ENCODE measurements around the gene ABHD8. TPM values are rescaled to one million over a fixed set of nuclear protein-coding genes. Genes with fewer than 3 reads are reported as not detected.
A peak's percentile ranks its signal among the peaks of the same experiment; 100 is the strongest.
"Not testable (repeated sequence)": the region's sequence is repeated elsewhere in the genome, so short reads cannot be mapped to it uniquely, and the experiment has no call there.

Gene ABHD8
- total RNA-seq, 3 donors from 2014 or later (not counting 1 experiment from before 2014, with no cell fraction given), result 7.5 to 10.0 (median 9.7) TPM

GRCh38 chr19:17296976-17297375, 6.2 kb downstream of the ABHD8 start:
- H3K9me3 Mint-ChIP-seq, result no peaks in the 10 kb centered on the region
- over 99% methylated on average over 6 of the region's 6 CpGs for WGBS (ENCODE audit: insufficient coverage)
- no peaks in the 10 kb centered on the region for H3K36me3 ChIP-seq (ENCODE audit: control insufficient read depth, insufficient read depth, low read length)
- H3K36me3 Mint-ChIP-seq, result no peaks in the 10 kb centered on the region
- peaks cover 0 to 7% of the 10 kb centered on the region in 2 donors for H3K4me1 Mint-ChIP-seq
- intact Hi-C loops (cut with micrococcal nuclease), result no loop called here
- H3K9me3 ChIP-seq (ENCODE audit: control insufficient read depth, insufficient read depth, low read length), result peaks cover 3% of the 10 kb centered on the region
- H3K4me3 ChIP-seq (ENCODE audit: low read length), result no peak overlapping the region
- H3K27me3 Mint-ChIP-seq (ENCODE audit: low read depth in 2 of 2), result no peaks in the 10 kb centered on the region
- H3K27ac Mint-ChIP-seq, result no peak overlapping the region
- ATAC-seq, result no peak
- no peak for TF ChIP-seq CTCF (IDR thresholded peaks at IDR 0.05)
- no peaks in the 10 kb centered on the region for H3K27me3 ChIP-seq (ENCODE audit: control insufficient read depth, insufficient read depth, low read length)
- no peak for DNase-seq
- H3K27ac ChIP-seq (ENCODE audit: low read length), result no peak overlapping the region
- peaks cover 7% of the 10 kb centered on the region for H3K4me1 ChIP-seq (ENCODE audit: control insufficient read depth, insufficient read depth, low read length)
- no peak overlapping the region for H3K4me3 Mint-ChIP-seq

GRCh38 chr19:17296273-17296672, 7.0 kb downstream of the ABHD8 start:
- H3K36me3 Mint-ChIP-seq, result no peaks in the 10 kb centered on the region
- WGBS (ENCODE audit: insufficient coverage), result 91% methylated on average over 4 of the region's 4 CpGs
- Histone ChIP-seq H3K4me3 (ENCODE audit: low read length) (no peak overlapping the region), H3K27me3 (ENCODE audit: control insufficient read depth, insufficient read depth, low read length) (no peaks in the 10 kb centered on the region), H3K36me3 (ENCODE audit: control insufficient read depth, insufficient read depth, low read length) (no peaks in the 10 kb centered on the region), H3K9me3 (ENCODE audit: control insufficient read depth, insufficient read depth, low read length) (peaks cover 3% of the 10 kb centered on the region), H3K4me1 (ENCODE audit: control insufficient read depth, insufficient read depth, low read length) (peaks cover 9% of the 10 kb centered on the region), H3K27ac (ENCODE audit: low read length) (no peak overlapping the region)
- no peak for DNase-seq
- no peaks in the 10 kb centered on the region for H3K9me3 Mint-ChIP-seq
- no peaks in the 10 kb centered on the region for H3K27me3 Mint-ChIP-seq (ENCODE audit: low read depth in 2 of 2)
- H3K4me1 Mint-ChIP-seq, result peaks cover 0 to 10% of the 10 kb centered on the region in 2 donors
- TF ChIP-seq CTCF (IDR thresholded peaks at IDR 0.05), result no peak
- intact Hi-C loops (cut with micrococcal nuclease), result no loop called here
- H3K27ac Mint-ChIP-seq, result no peak overlapping the region
- no peak for ATAC-seq
- no peak overlapping the region for H3K4me3 Mint-ChIP-seq

- WGBS (ENCODE audit: insufficient coverage), result 96% methylated on average over 6 of the region's 6 CpGs
- H3K36me3 Mint-ChIP-seq; H3K4me1 Mint-ChIP-seq; DNase-seq; ATAC-seq; H3K4me3 ChIP-seq (ENCODE audit: low read length); H3K9me3 ChIP-seq (ENCODE audit: control insufficient read depth, insufficient read depth, low read length); H3K27me3 Mint-ChIP-seq (ENCODE audit: low read depth in 2 of 2); H3K27ac Mint-ChIP-seq; intact Hi-C loops (cut with micrococcal nuclease); H3K9me3 Mint-ChIP-seq; H3K27ac ChIP-seq (ENCODE audit: low read length); H3K36me3 ChIP-seq (ENCODE audit: control insufficient read depth, insufficient read depth, low read length); H3K4me1 ChIP-seq (ENCODE audit: control insufficient read depth, insufficient read depth, low read length); H3K4me3 Mint-ChIP-seq; H3K27me3 ChIP-seq (ENCODE audit: control insufficient read depth, insufficient read depth, low read length): not testable (repeated sequence)
These were observed 7.7 kb downstream of the ABHD8 start for GRCh38 chr19:17295551-17295950.

GRCh38 chr19:17294051-17294891, 9.0 kb downstream of the ABHD8 start:
- no peak overlapping the region for H3K27ac ChIP-seq (ENCODE audit: low read length)
- H3K4me3 Mint-ChIP-seq, result no peak overlapping the region
- H3K36me3 Mint-ChIP-seq, result no peaks in the 10 kb centered on the region
- H3K4me1 ChIP-seq (ENCODE audit: control insufficient read depth, insufficient read depth, low read length), result peaks cover 11% of the 10 kb centered on the region
- H3K27ac Mint-ChIP-seq, result no peak overlapping the region
- intact Hi-C loops (cut with micrococcal nuclease), result loop anchor here (5.0 kb wide), 1 partner anchor 43 kb away; the partner anchor contains the start of gene GTPBP3
- no peaks in the 10 kb centered on the region for H3K9me3 Mint-ChIP-seq
- no peaks in the 10 kb centered on the region for H3K36me3 ChIP-seq (ENCODE audit: control insufficient read depth, insufficient read depth, low read length)
- DNase-seq, result peak in 1 of 2 donors; percentile 63
- H3K4me3 ChIP-seq (ENCODE audit: low read length), result no peak overlapping the region
- ATAC-seq, result no peak
- 92% methylated on average over 48 of the region's 48 CpGs for WGBS (ENCODE audit: insufficient coverage)
- TF ChIP-seq CTCF (IDR thresholded peaks at IDR 0.05), result no peak
- no peaks in the 10 kb centered on the region for H3K27me3 Mint-ChIP-seq (ENCODE audit: low read depth in 2 of 2)
- H3K4me1 Mint-ChIP-seq, result peaks cover 0 to 10% of the 10 kb centered on the region in 2 donors
- H3K27me3 ChIP-seq (ENCODE audit: control insufficient read depth, insufficient read depth, low read length), result no peaks in the 10 kb centered on the region
- H3K9me3 ChIP-seq (ENCODE audit: control insufficient read depth, insufficient read depth, low read length), result peaks cover 3% of the 10 kb centered on the region
